ENCODE results near the gene FLII. TPM values are rescaled to one million over a fixed set of nuclear protein-coding genes. Genes with fewer than 3 reads are reported as not detected.

The FLII gene
- total RNA-seq, 1 experiment from 2014 or later, result 564 TPM

- peaks cover 56% of the 10 kb centered on the region for H3K36me3 Mint-ChIP-seq (ENCODE audit: insufficient read depth, unreplicated experiment)
- H3K27ac Mint-ChIP-seq (ENCODE audit: low read depth, unreplicated experiment), result no peak overlapping the region
- H3K9me3 Mint-ChIP-seq (ENCODE audit: unreplicated experiment), result no peaks in the 10 kb centered on the region
- BruUV-seq (replicated peaks), result no TSS peak
- ChIA-PET POLR2A (interaction anchor here (0.7 kb wide), 1 partner anchor 8 kb away, joined by 3 read pairs; no protein-coding TSS in a partner anchor), CTCF (interaction anchor here (0.8 to 1.6 kb wide), 2 partner anchors 10 to 13 kb away, joined by 5 to 7 read pairs; no protein-coding TSS in a partner anchor)
- TF ChIP-seq CTCF (IDR thresholded peaks at IDR 0.05; ENCODE audit: unreplicated experiment), result no peak
- no peak overlapping the region for H3K4me3 Mint-ChIP-seq (ENCODE audit: unreplicated experiment)
- no peaks in the 10 kb centered on the region for H3K27me3 Mint-ChIP-seq (ENCODE audit: insufficient read depth, unreplicated experiment)
- no peaks in the 10 kb centered on the region for H3K4me1 Mint-ChIP-seq (ENCODE audit: insufficient read depth, unreplicated experiment)
- intact Hi-C loops (cut with micrococcal nuclease), result no loop called here
- no peak for DNase-seq (ENCODE audit: unreplicated experiment)
Measured at GRCh38 chr17:18206962-18207361, 51.6 kb downstream of the FLII start.

GRCh38 chr17:18205861-18206260, 52.7 kb downstream of the FLII start:
- no peaks in the 10 kb centered on the region for H3K9me3 Mint-ChIP-seq (ENCODE audit: unreplicated experiment)
- BruUV-seq (replicated peaks), result no TSS peak
- DNase-seq (ENCODE audit: unreplicated experiment), result no peak
- peaks cover 55% of the 10 kb centered on the region for H3K36me3 Mint-ChIP-seq (ENCODE audit: insufficient read depth, unreplicated experiment)
- no peak overlapping the region for H3K27ac Mint-ChIP-seq (ENCODE audit: low read depth, unreplicated experiment)
- no peak overlapping the region for H3K4me3 Mint-ChIP-seq (ENCODE audit: unreplicated experiment)
- CTCF ChIA-PET, result interaction anchor here (1.1 to 1.6 kb wide), 2 partner anchors 10 to 11 kb away, joined by 5 read pairs; no protein-coding TSS in a partner anchor
- intact Hi-C loops (cut with micrococcal nuclease), result no loop called here
- no peaks in the 10 kb centered on the region for H3K27me3 Mint-ChIP-seq (ENCODE audit: insufficient read depth, unreplicated experiment)
- POLR2A ChIA-PET, result interaction anchor here (0.6 to 0.8 kb wide), 2 partner anchors 10 to 22 kb away, joined by 3 read pairs; partner anchors contain the start of gene ALKBH5
- no peak for TF ChIP-seq CTCF (IDR thresholded peaks at IDR 0.05; ENCODE audit: unreplicated experiment)
- peaks cover 2% of the 10 kb centered on the region for H3K4me1 Mint-ChIP-seq (ENCODE audit: insufficient read depth, unreplicated experiment)

GRCh38 chr17:18203308-18203707, 55.2 kb downstream of the FLII start:
- POLR2A ChIA-PET, result interaction anchor here (0.7 kb wide), 1 partner anchor 110 kb away, joined by 3 read pairs; no protein-coding TSS in a partner anchor
- CTCF ChIA-PET, result interaction anchor here (0.6 to 1.7 kb wide), 5 partner anchors 14 to 1430 kb away, joined by 3 to 17 read pairs (median 5); no protein-coding TSS in a partner anchor
- Mint-ChIP-seq H3K36me3 (ENCODE audit: insufficient read depth, unreplicated experiment) (peaks cover 49% of the 10 kb centered on the region), H3K4me1 (ENCODE audit: insufficient read depth, unreplicated experiment) (peaks cover 6% of the 10 kb centered on the region), H3K27ac (ENCODE audit: low read depth, unreplicated experiment) (no peak overlapping the region), H3K27me3 (ENCODE audit: insufficient read depth, unreplicated experiment) (no peaks in the 10 kb centered on the region), H3K4me3 (ENCODE audit: unreplicated experiment) (no peak overlapping the region), H3K9me3 (ENCODE audit: unreplicated experiment) (no peaks in the 10 kb centered on the region)
- no peak for DNase-seq (ENCODE audit: unreplicated experiment)
- intact Hi-C loops (cut with micrococcal nuclease), result no loop called here
- no TSS peak for BruUV-seq (replicated peaks)
- TF ChIP-seq CTCF (IDR thresholded peaks at IDR 0.05; ENCODE audit: unreplicated experiment), result no peak

- ChIA-PET POLR2A (no interaction called here), CTCF (interaction anchor here (0.5 to 1.2 kb wide), 2 partner anchors 16 to 17 kb away, joined by 3 read pairs; no protein-coding TSS in a partner anchor)
- Mint-ChIP-seq H3K9me3 (ENCODE audit: unreplicated experiment) (no peaks in the 10 kb centered on the region), H3K4me1 (ENCODE audit: insufficient read depth, unreplicated experiment) (peaks cover 6% of the 10 kb centered on the region), H3K27me3 (ENCODE audit: insufficient read depth, unreplicated experiment) (no peaks in the 10 kb centered on the region), H3K27ac (ENCODE audit: low read depth, unreplicated experiment) (no peak overlapping the region), H3K4me3 (ENCODE audit: unreplicated experiment) (no peak overlapping the region), H3K36me3 (ENCODE audit: insufficient read depth, unreplicated experiment) (peaks cover 48% of the 10 kb centered on the region)
- intact Hi-C loops (cut with micrococcal nuclease), result no loop called here
- no peak for DNase-seq (ENCODE audit: unreplicated experiment)
- no TSS peak for BruUV-seq (replicated peaks)
- no peak for TF ChIP-seq CTCF (IDR thresholded peaks at IDR 0.05; ENCODE audit: unreplicated experiment)
Measured at GRCh38 chr17:18201108-18201507, 57.4 kb downstream of the FLII start.
